Brain microvascular endothelial cell (primary cell): ENCODE results near the gene VSIG8.

ENCODE experiments used
- DNase-seq: peaks from one replicate; pipeline ENCODE4 v3.0.0-alpha.2; 2020
- H3K27ac ChIP-seq: fragments of 250-450 bp; sonication (Bioruptor Pico); 2 replicates; pipeline ENCODE4 v1.5.1; 2020; ENCODE audit warnings: mild to moderate bottlenecking, moderate library complexity
- H3K27me3 ChIP-seq: fragments of 250-450 bp; sonication (Bioruptor Pico); replicated peaks from 2 replicates; pipeline ENCODE4 v1.5.1; 2020; ENCODE audit warnings: mild to moderate bottlenecking
- H3K36me3 ChIP-seq: fragments of 250-450 bp; sonication (Bioruptor Pico); replicated peaks from 2 replicates; pipeline ENCODE4 v1.5.1; 2020; ENCODE audit warnings: mild to moderate bottlenecking
- H3K4me3 ChIP-seq: 2 replicates; pipeline ENCODE4 v1.5.1; 2011; ENCODE audit warnings: low read depth, mild to moderate bottlenecking, control low read depth, low read length, moderate library complexity
- in situ Hi-C: cut with HindIII; loops from 2 replicates; pipeline ENCODE4 v1.10.0; 2017; ENCODE audit warnings: low sequenced_read_pairs, low pct_ligation_motif_present
- TF ChIP-seq, protein P1 (sequence below): IDR thresholded peaks from 2 replicates; pipeline ENCODE4 v1.5.1; 2011; ENCODE audit warnings: low read depth, mild to moderate bottlenecking, moderate library complexity, low read length, control low read depth, inconsistent platforms; ENCODE audit errors: missing control alignments

Gene VSIG8

DNA sequence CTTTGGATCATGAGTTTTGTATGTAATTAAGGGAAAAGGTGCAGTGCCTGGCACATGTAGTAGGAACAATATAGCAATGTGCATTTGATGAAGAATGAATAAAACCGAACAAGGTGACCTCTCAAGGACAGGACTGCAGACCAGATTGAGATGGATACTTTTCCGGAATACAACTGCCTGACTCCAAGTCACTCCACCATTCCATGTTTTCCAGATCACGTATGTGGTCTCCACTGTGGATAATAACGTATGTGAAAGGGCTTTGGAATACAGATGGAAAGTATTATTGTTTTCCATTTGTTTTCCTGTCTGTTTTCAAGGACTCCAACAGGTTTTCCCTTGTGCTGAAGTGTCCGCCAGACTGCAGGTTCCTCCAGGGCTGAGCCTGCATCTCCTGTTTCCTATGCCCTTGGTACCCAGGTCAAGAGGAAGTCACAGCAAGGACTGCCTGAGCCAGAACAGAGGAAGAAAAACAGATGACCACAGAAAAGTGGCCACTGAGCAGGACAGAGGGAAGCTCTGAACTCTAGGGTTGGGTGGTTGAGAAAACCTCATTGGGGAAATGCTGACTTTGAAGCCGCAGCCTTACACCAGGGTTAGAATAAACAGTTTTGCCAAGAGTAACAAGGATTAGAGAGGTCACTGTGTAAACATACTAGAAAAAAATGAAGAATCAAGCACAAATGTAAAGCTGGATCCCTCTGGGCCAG lies 33.5 kb upstream of the VSIG8 start:
- in situ Hi-C loops, result no loop called here
- Histone ChIP-seq H3K4me3 (no peak overlapping the region), H3K36me3 (no peaks in the 10 kb centered on the region), H3K27ac (no peak overlapping the region), H3K27me3 (no peaks in the 10 kb centered on the region)
- no peak for DNase-seq
- TF ChIP-seq, protein P1, sequence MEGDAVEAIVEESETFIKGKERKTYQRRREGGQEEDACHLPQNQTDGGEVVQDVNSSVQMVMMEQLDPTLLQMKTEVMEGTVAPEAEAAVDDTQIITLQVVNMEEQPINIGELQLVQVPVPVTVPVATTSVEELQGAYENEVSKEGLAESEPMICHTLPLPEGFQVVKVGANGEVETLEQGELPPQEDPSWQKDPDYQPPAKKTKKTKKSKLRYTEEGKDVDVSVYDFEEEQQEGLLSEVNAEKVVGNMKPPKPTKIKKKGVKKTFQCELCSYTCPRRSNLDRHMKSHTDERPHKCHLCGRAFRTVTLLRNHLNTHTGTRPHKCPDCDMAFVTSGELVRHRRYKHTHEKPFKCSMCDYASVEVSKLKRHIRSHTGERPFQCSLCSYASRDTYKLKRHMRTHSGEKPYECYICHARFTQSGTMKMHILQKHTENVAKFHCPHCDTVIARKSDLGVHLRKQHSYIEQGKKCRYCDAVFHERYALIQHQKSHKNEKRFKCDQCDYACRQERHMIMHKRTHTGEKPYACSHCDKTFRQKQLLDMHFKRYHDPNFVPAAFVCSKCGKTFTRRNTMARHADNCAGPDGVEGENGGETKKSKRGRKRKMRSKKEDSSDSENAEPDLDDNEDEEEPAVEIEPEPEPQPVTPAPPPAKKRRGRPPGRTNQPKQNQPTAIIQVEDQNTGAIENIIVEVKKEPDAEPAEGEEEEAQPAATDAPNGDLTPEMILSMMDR, result no peak

DNA sequence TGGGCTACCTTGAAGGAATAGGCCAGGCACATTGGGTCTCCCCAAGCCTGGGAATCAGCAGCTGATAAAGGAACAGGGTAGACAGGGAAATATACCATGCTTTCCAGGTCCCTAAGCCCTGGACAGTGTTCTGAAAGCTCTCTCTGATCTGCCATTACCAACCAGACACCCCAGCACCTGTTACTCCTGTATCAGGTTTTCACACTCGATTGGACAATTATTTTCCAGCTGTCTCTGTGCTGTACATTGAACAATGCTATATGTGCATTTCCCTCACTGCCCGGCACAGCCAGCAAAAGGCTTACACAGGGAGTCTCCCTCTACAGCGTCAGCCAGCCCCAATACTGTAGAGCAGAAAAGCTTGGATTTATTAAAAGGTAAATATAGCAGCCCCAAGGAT lies 32.8 kb upstream of the VSIG8 start:
- no peak overlapping the region for H3K4me3 ChIP-seq

DNA sequence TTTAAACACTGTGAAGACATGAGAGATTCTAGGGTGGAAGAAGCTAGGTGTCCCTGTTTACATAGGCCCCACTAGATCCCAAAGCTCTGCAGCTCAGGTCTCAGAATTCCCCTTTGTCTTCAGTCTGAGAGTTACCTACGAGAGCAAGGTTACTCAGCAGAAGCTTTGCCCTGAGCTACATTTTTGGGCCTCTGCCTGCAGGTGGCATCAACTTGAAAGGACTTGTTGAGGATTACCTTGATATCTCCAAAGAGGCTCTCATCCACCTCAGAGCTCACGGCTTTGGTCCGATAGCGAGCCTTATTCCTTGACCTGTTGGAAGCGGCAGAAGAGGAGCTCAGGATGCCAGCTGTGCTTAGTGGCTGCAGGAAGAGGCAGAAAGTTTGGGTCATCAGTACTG lies 30.5 kb upstream of the VSIG8 start:
- in situ Hi-C loops, result loop anchor here (5.0 kb wide), 1 partner anchor 96 kb away; no protein-coding TSS in a partner anchor
- DNase-seq, result no peak
- H3K36me3 ChIP-seq, result no peaks in the 10 kb centered on the region
- no peak overlapping the region for H3K4me3 ChIP-seq
- no peaks in the 10 kb centered on the region for H3K27me3 ChIP-seq
- TF ChIP-seq, protein P1, result peak; percentile 25
- no peak overlapping the region for H3K27ac ChIP-seq

More for the DNA sequence above, 32.8 kb upstream of the VSIG8 start:
- in situ Hi-C loops, result no loop called here
- Histone ChIP-seq H3K36me3 (no peaks in the 10 kb centered on the region), H3K27me3 (no peaks in the 10 kb centered on the region), H3K27ac (no peak overlapping the region)
- TF ChIP-seq, protein P1, result no peak
- DNase-seq, result no peak

DNA sequence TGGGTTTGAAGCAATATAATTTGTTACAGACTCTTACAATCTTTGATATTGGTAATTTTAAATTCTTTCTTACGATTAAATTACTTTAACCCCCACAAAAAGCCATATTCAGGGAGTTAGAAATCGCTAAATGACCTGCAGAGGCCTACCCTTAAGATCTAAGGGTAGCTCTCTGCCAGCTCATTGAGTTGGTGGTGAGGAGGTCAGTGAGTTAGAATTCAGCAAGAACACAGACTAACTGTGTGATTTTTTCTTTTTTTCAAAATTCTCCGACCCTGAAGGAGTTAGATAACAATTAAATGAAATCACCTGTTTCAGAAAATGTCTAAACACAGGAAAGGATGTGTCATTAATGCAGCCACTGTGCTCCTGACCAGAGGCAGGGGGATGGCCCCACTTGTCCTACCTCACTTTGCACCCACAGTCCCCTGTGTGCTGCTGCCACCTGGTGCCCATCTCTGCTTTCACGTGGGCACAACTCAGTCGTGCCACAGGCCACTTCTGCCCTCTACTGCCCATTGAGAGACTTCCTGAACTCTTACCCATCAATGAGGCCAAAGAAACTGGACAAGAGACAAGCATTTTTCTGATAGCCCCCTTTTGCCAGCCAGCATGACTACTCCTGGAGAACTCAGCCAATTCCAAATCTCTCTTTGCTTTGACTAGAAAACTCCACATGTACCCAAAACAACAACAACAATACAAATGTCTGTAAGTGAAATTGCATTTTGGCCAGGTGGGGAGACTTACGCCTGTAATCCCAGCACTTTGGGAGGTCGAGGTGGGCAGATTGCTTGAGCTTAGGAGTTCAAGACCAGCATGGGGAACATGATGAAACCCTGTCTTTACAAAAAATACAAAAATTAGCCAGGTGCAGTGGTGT lies 29.1 kb upstream of the VSIG8 start:
- H3K27me3 ChIP-seq, result no peaks in the 10 kb centered on the region
- no peak overlapping the region for H3K27ac ChIP-seq
- in situ Hi-C loops, result loop anchor here (5.0 kb wide), 1 partner anchor 94 kb away; no protein-coding TSS in a partner anchor
- TF ChIP-seq, protein P1, result peak; percentile 100
- H3K36me3 ChIP-seq, result no peaks in the 10 kb centered on the region
- peak; percentile 86 for DNase-seq
- H3K4me3 ChIP-seq, result no peak overlapping the region

DNA sequence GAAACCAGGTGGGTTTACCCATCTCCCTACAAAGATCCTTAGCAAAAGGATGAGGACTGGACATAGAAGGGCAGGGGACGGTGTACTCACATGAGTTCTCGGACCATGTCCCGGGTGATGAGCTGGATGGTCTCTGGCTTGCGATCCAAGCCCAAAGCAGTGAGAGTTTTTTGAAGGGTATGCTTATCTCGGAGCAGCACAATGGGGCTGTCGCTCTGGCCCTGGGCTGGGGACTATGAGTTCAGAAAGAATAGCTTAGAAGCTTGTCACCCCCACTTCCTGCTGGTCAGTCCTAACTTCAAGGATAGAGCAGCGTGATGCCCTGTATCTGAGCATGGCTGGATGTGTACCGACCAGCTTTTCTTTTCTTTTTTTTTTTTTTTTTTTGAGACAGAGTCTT lies 27.9 kb upstream of the VSIG8 start:
- in situ Hi-C loops, result loop anchor here (5.0 kb wide), 1 partner anchor 93 kb away; no protein-coding TSS in a partner anchor
- no peaks in the 10 kb centered on the region for H3K27me3 ChIP-seq
- no peaks in the 10 kb centered on the region for H3K36me3 ChIP-seq
- TF ChIP-seq, protein P1, result no peak
- no peak for DNase-seq
- no peak overlapping the region for H3K4me3 ChIP-seq
- peak overlapping the region; percentile 31 for H3K27ac ChIP-seq
